Measurements from ENCODE around the gene MT1E.
"Not testable (repeated sequence)": the region's sequence is repeated elsewhere in the genome, so short reads cannot be mapped to it uniquely, and the experiment has no call there.

MT1E gene

GRCh38 chr16:56669840-56670619 is 44.4 kb downstream of the MT1E start:
- no peaks in the 10 kb centered on the region for H3K36me3 ChIP-seq (ENCODE audit: control insufficient read depth, insufficient read depth, low read length, severe bottlenecking)
- H3K9me3 ChIP-seq (ENCODE audit: control insufficient read depth, low read length): no peaks in the 10 kb centered on the region
- peaks cover 7% of the 10 kb centered on the region for H3K4me1 ChIP-seq (ENCODE audit: control insufficient read depth, insufficient read depth, low read length)
- H3K9ac ChIP-seq (ENCODE audit: low read length): no peak overlapping the region
- H3K4me3 ChIP-seq (ENCODE audit: low read length): no peak overlapping the region
- DNase-seq (ENCODE audit: low read depth): no peak
- H3K27me3 ChIP-seq (replicated peaks; ENCODE audit: control insufficient read depth, insufficient read depth, low read length): peaks cover 35% of the 10 kb centered on the region

- H3K36me3 ChIP-seq (ENCODE audit: control insufficient read depth, insufficient read depth, low read length, severe bottlenecking): no peaks in the 10 kb centered on the region
- H3K9ac ChIP-seq (ENCODE audit: low read length): no peak overlapping the region
- peaks cover 35% of the 10 kb centered on the region for H3K27me3 ChIP-seq (replicated peaks; ENCODE audit: control insufficient read depth, insufficient read depth, low read length)
- H3K9me3 ChIP-seq (ENCODE audit: control insufficient read depth, low read length): no peaks in the 10 kb centered on the region
- DNase-seq (ENCODE audit: low read depth): no peak
- no peak overlapping the region for H3K4me3 ChIP-seq (ENCODE audit: low read length)
- H3K4me1 ChIP-seq (ENCODE audit: control insufficient read depth, insufficient read depth, low read length): peaks cover 7% of the 10 kb centered on the region
Observed at GRCh38 chr16:56670620-56670934, 45.0 kb downstream of the MT1E start.

- H3K4me3 ChIP-seq (ENCODE audit: low read length); H3K4me1 ChIP-seq (ENCODE audit: control insufficient read depth, insufficient read depth, low read length); H3K9ac ChIP-seq (ENCODE audit: low read length); H3K9me3 ChIP-seq (ENCODE audit: control insufficient read depth, low read length); H3K36me3 ChIP-seq (ENCODE audit: control insufficient read depth, insufficient read depth, low read length, severe bottlenecking); DNase-seq (ENCODE audit: low read depth): not testable (repeated sequence)
- H3K27me3 ChIP-seq (replicated peaks; ENCODE audit: control insufficient read depth, insufficient read depth, low read length): peaks cover 35% of the 10 kb centered on the region
Observed at GRCh38 chr16:56671691-56672090, 46.1 kb downstream of the MT1E start.

GRCh38 chr16:56672171-56672570 is 46.6 kb downstream of the MT1E start:
- not testable (repeated sequence) for H3K9ac ChIP-seq (ENCODE audit: low read length); H3K4me1 ChIP-seq (ENCODE audit: control insufficient read depth, insufficient read depth, low read length); H3K4me3 ChIP-seq (ENCODE audit: low read length); DNase-seq (ENCODE audit: low read depth); H3K36me3 ChIP-seq (ENCODE audit: control insufficient read depth, insufficient read depth, low read length, severe bottlenecking); H3K9me3 ChIP-seq (ENCODE audit: control insufficient read depth, low read length)
- peaks cover 34% of the 10 kb centered on the region for H3K27me3 ChIP-seq (replicated peaks; ENCODE audit: control insufficient read depth, insufficient read depth, low read length)

GRCh38 chr16:56672761-56673536 is 47.4 kb downstream of the MT1E start:
- H3K36me3 ChIP-seq (ENCODE audit: control insufficient read depth, insufficient read depth, low read length, severe bottlenecking): no peaks in the 10 kb centered on the region
- no peak for DNase-seq (ENCODE audit: low read depth)
- H3K9me3 ChIP-seq (ENCODE audit: control insufficient read depth, low read length): no peaks in the 10 kb centered on the region
- no peak overlapping the region for H3K9ac ChIP-seq (ENCODE audit: low read length)
- H3K4me1 ChIP-seq (ENCODE audit: control insufficient read depth, insufficient read depth, low read length): peaks cover 3% of the 10 kb centered on the region
- H3K4me3 ChIP-seq (ENCODE audit: low read length): no peak overlapping the region
- peaks cover 30% of the 10 kb centered on the region for H3K27me3 ChIP-seq (replicated peaks; ENCODE audit: control insufficient read depth, insufficient read depth, low read length)

GRCh38 chr16:56673921-56674320 is 48.3 kb downstream of the MT1E start:
- H3K9me3 ChIP-seq (ENCODE audit: control insufficient read depth, low read length): no peaks in the 10 kb centered on the region
- no peaks in the 10 kb centered on the region for H3K4me1 ChIP-seq (ENCODE audit: control insufficient read depth, insufficient read depth, low read length)
- H3K36me3 ChIP-seq (ENCODE audit: control insufficient read depth, insufficient read depth, low read length, severe bottlenecking): no peaks in the 10 kb centered on the region
- no peak for DNase-seq (ENCODE audit: low read depth)
- no peak overlapping the region for H3K9ac ChIP-seq (ENCODE audit: low read length)
- no peak overlapping the region for H3K4me3 ChIP-seq (ENCODE audit: low read length)
- H3K27me3 ChIP-seq (replicated peaks; ENCODE audit: control insufficient read depth, insufficient read depth, low read length): peaks cover 20% of the 10 kb centered on the region

- not testable (repeated sequence) for H3K4me3 ChIP-seq (ENCODE audit: low read length); H3K36me3 ChIP-seq (ENCODE audit: control insufficient read depth, insufficient read depth, low read length, severe bottlenecking); DNase-seq (ENCODE audit: low read depth); H3K4me1 ChIP-seq (ENCODE audit: control insufficient read depth, insufficient read depth, low read length); H3K9ac ChIP-seq (ENCODE audit: low read length); H3K9me3 ChIP-seq (ENCODE audit: control insufficient read depth, low read length)
- peaks cover 14% of the 10 kb centered on the region for H3K27me3 ChIP-seq (replicated peaks; ENCODE audit: control insufficient read depth, insufficient read depth, low read length)
Observed at GRCh38 chr16:56674570-56674969, 49.0 kb downstream of the MT1E start.

GRCh38 chr16:56675685-56676210 is 50.2 kb downstream of the MT1E start:
- no peak overlapping the region for H3K4me3 ChIP-seq (ENCODE audit: low read length)
- H3K9me3 ChIP-seq (ENCODE audit: control insufficient read depth, low read length): no peaks in the 10 kb centered on the region
- no peaks in the 10 kb centered on the region for H3K4me1 ChIP-seq (ENCODE audit: control insufficient read depth, insufficient read depth, low read length)
- peaks cover 7% of the 10 kb centered on the region for H3K27me3 ChIP-seq (replicated peaks; ENCODE audit: control insufficient read depth, insufficient read depth, low read length)
- no peak overlapping the region for H3K9ac ChIP-seq (ENCODE audit: low read length)
- DNase-seq (ENCODE audit: low read depth): no peak
- no peaks in the 10 kb centered on the region for H3K36me3 ChIP-seq (ENCODE audit: control insufficient read depth, insufficient read depth, low read length, severe bottlenecking)

Data from adipocyte (in vitro differentiated cells).